ENCODE measurements around the gene RAVER2.

DNA sequence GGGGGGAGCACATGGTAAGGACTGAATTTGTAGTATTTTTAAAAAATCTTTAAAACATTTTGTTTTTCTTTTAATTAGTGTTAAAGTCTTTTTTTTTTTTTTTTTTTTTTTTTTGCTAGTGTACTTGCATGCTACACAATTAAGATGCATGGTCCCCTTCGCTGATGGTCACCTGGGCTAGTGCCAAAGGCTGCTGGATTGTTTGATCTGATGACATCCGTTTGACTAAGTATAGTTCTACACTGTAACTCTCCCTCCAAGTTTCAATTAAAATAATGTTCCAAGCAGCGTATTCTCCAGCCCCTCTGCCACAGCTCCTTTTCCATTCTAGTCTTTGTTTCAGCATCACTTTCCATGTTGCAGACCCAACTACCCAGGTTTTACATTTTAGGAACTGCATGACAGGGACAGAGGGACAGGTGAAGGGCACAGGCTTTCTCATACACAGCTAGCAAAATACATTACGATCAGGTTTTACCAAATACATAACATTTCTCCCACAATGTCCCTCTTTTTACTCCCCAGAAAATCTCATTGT lies 852 bp upstream of the RAVER2 start:
- TF ChIP-seq, protein P1, sequence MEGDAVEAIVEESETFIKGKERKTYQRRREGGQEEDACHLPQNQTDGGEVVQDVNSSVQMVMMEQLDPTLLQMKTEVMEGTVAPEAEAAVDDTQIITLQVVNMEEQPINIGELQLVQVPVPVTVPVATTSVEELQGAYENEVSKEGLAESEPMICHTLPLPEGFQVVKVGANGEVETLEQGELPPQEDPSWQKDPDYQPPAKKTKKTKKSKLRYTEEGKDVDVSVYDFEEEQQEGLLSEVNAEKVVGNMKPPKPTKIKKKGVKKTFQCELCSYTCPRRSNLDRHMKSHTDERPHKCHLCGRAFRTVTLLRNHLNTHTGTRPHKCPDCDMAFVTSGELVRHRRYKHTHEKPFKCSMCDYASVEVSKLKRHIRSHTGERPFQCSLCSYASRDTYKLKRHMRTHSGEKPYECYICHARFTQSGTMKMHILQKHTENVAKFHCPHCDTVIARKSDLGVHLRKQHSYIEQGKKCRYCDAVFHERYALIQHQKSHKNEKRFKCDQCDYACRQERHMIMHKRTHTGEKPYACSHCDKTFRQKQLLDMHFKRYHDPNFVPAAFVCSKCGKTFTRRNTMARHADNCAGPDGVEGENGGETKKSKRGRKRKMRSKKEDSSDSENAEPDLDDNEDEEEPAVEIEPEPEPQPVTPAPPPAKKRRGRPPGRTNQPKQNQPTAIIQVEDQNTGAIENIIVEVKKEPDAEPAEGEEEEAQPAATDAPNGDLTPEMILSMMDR (IDR thresholded peaks at IDR 0.05): no peak
- TF ChIP-seq POLR2AphosphoS5 (IDR thresholded peaks at IDR 0.05) (no peak), EP300 (IDR thresholded peaks at IDR 0.05) (no peak)

Measured in gastroesophageal sphincter (tissue), 3 donors.